Cardiac septum (tissue), 1 donor: Measurements from ENCODE around the gene NBAS. TPM values are rescaled to one million over a fixed set of nuclear protein-coding genes. Genes with fewer than 3 reads are reported as not detected.
A peak's percentile ranks its signal among the peaks of the same experiment; 100 is the strongest.

Source experiments
- DNase-seq: peaks from one replicate; pipeline ENCODE4 v3.0.0-alpha.2; 2020; ENCODE audit warnings: low spot score
- intact Hi-C: fragments of 100-400 bp; cut with DNase I; formaldehyde crosslinking; loops from one replicate; pipeline ENCODE4 v1.14.0; 2022
- total RNA-seq: library from RNA; stranded (reverse); fragmentation: NEBNext Ultra II Directional; extraction: Animal tissue kit (Norgen Biotek cat#: 25700); gene quantifications from one replicate; pipeline ENCODE4 v1.2.1, GENCODE V29; 2021
- donor health status: DM: no; HTN: no; CAD: no.

The NBAS gene
- total RNA-seq, 1 donor from 2014 or later = 38.9 TPM

DNA sequence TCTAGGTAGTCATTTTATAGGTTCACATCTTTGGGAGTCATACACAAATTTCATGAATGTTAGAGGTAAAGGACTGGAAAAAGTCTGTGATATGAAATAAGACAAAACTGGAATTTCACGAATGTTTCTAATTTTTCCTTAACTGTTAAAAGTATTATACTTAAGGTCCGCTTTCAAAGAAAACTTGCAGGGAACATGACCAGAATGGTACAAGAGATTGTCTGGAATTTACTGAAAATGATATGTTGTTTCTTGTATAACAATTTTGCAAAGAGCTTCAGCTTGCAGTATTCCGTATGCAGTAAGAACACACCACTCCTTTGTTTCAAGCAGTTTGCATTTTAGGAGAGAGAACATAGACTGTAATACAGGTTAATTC, 32.2 kb upstream of the NBAS start:
- intact Hi-C loops = no loop called here
- DNase-seq = no peak

DNA sequence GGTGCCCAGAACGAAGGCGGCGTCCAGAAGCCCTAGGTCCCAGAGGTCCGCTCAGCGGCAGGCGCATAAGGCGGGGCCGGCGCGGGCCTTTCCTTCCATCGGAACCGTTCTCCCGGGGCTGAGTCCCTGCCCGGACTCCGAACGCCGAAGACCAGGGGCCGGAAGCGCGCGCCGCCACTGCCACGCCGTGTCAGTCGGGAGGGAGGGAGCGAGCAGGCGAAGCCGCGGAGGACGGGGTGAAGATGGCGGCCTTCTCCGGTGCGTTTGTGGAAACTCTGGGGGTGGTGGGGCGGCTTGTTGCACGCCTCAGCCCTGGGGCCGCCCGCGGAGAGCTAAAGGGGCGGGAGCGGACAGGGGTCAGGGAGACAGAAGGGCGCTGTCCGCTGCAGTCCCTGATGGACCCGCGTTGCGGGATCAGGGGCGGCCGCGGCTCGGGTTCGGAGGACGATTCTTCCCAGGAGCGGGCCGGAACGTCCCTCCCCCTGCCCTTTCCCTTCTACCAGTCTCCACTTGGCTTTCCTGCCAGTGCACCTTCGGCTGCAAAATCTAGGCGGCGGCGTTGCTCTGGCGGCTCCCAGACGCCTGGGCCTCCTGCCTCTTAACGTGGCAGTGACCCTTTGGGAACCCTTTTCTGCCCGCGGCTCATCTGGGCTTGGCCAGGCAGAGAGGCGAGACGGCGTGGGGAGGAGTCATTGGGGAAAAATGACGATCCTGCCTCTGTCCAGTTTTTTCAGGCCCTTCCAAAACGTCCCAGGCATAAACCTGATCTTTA, 30.7 kb upstream of the NBAS start, which contains the start of gene DDX1:
DDX1 (plus strand) TSS at position 177 of the 772 bp plus-strand sequence; CDS start at position 243, 66 bp downstream.
- DNase-seq = peak; percentile 92
- intact Hi-C loops = loop anchor here (1.0 kb wide), 1 partner anchor 31 kb away; the partner anchor contains the start of gene NBAS

DNA sequence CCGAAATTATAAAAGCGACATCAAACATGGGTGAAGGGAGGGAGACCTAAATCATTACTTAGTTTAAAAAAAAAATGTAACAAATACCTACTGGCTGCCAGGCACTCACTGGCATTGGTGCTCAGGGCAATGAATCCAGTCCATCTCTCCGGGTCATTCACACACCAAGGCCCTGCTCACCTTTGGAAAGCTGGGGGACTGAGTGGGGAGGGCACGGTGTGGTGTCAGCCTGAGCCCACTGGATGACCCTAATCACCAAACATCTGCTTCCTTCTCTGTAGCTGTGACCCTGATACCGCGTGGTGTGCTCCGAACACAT, 30.2 kb upstream of the NBAS start:
- no peak for DNase-seq
- intact Hi-C loops = loop anchor here (1.0 kb wide), 1 partner anchor 30 kb away; the partner anchor contains the start of gene NBAS

DNA sequence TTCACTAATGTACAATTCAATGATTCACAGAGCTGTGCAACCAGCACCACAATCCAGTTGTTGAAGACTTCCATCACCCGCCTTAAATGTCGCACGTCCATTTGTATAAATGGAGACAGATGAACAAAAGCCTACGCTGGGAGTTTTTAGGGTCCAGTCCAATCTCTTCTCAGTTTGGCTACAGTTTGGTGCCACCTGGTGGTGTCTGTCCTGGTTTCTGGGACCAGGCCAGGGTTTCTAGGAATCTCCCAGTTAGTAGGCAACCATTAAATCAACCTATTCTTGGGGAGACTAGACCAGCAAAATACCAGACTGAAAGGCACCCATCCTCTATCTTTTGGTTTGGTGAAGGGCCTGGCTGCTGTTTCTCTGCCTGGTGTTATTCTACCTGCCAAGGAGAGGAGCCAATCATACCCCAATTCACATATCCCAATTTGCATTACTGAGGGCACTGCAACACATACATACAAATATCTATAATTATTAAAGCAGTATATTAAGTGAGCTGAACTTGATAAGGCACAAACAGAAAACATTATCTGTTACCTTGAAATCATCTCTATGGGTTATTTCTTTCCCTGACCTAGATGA, 27.3 kb upstream of the NBAS start:
- DNase-seq = no peak
- intact Hi-C loops = no loop called here

DNA sequence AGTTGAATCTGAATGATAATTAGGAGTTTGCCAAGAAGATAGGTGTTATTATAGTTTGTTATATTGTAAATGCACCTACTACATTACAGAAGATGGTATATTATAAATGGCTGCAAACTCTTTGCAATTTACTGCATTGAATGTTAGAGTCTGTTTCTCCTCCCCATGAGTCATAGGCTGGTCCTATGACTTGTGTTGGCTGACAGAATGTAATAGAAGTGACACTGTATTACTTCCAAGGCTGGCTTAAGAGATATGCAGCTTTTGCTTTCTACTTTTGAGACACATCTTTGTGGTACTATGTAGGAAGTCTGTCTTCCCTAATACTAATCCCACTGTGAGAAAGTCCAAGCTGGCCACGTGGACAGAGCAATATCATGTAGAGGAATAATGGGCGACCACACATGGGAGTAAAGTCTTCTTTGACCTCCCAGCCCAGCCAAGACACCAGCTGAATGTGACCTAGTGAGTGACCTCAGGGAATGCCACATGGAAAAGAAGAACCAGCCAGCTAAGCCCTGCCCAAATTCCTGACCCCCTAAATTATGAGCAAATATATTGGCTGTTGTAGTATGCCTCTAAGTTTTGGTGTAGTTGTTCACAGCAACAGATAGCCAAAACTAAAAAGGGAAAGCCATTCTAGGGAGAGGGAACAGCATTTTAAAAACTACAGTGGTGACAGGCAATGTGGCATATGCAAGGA, 23.8 kb upstream of the NBAS start:
- DNase-seq = no peak
- intact Hi-C loops = no loop called here

DNA sequence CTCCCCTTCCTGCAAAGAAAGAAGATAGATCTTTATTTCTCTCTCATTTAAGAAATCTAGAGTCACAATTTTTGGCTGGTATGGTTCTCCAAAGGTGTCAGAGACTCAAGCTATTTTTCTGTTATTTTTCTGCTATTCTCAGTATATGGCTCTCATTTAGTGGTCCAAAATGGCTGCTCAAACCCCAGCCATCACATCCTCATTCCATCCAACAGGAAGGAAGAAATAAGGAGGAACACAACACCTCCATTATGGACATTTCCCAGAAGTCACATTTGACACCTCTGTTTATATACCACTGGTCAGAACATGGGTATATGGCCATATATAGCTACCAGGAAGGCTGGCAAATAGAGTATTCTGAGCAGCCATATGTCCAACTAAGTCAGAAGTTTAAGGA, 23.2 kb upstream of the NBAS start:
- DNase-seq = no peak
- intact Hi-C loops = no loop called here

DNA sequence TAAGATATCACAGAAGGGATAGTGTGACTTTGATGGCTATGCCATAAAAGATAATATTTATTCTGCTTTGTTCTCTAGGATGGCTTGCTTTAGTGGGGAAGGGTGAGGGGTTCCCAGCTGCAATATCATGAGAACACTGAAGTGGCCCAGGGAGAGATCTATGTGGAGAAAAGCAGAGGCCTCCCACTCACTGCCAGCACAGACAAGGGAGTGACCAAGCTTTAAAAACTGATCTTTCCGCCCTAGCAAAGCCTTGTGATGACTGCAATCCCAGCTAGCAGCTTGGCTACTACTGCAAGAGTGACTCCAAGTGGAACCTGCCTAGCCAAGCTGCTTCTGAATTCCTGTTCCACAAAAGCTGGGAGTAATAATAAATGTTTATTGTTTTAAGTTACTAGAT, 22.7 kb upstream of the NBAS start:
- intact Hi-C loops = no loop called here
- no peak for DNase-seq

DNA sequence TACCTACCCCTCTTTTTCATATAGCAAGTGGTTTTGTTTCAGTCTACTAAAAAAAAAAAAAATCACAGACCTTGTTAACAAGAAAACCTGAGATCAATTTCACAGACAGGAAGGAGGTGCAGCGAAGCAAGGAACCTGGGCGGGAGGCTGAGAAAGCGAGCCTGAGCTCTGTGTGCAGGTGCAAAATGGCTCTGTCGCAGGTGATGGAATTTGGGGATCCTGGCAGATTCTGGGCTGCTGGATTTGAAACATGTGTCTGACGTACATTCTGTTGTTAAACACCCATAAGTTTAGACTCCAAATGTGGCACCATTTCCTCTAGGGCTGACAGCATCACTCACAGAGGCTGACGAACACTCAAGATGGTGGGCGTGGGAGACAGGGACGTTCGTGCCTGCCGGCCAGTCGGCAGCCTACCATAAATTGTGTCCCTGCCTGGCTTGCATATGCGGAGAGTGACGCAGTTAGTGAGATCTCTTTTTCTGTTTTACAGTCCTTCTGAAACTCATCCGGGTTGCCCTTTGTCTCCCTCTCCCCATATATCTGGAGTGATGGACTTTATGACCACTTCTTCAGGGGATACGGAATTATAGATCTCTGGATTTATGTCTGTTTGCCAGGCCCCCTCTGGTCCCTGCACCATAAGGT, 21.7 kb upstream of the NBAS start:
- DNase-seq = no peak
- intact Hi-C loops = no loop called here

DNA sequence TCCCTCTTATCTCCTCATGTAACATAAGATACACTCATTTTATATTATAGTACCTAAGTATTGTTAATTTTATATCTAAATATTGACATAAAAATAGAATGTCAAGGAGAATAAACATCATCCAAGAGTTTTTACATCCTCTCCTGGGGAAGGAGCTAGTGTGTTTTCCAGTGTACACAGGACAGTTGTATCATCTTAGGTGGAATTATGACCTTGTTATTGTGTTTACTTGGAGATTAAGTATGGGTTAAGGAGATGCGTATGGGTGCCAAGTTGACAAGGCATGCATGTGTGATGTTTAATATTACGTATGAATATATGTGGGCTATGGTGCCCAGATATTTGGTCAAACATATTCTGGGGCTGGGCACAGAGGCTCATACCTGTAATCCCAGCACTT, 19.3 kb upstream of the NBAS start:
- DNase-seq = no peak
- intact Hi-C loops = no loop called here

DNA sequence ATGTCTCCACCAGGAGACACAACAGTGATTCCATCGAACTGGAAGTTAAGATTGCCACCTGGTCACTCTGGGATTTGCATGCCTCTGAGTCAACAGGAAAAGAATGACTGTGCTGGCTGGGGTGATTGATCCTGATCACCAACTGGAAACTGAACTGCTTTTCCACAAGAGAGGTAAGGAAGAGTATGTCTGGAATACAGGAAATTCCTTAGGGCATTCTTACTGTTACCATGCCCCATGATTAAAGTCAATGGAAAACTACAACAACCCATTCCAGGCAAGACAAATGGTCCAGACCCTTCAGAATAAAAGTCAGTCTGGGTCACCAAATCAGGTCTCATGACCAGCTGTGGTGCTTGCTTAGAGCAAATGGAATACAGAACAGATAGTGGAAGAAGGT, 18.5 kb upstream of the NBAS start:
- no peak for DNase-seq

DNA sequence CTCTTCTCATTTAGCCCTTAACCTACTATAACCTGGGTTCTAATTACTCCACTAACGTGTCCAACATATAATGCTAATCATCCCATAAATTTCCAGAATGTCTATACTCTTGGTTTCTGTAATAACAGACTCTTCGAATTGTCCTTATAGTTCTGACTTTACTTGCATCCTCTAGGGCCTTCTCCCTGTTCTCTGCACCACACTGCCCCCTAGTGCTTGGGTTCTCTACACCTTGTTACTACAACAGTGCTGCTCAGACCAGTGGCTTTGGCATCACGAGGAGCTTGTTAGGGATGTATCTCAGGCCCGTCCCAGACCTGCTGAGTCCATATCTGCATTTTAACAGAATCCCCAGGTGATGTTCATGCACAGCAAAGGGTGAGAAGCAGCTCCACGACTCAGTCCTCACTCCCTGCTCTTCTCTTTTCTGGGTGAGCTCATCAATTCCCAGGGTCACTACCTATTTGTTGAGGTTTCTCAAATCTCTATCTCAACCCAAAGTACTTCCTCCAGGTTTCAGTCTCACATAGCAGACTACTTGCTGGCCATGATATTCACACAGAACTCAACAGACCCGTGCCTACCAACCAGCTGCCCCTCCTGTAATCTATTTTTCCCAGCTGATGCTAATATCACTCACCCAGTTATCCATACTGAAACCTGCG, 16.1 kb upstream of the NBAS start:
- intact Hi-C loops = no loop called here
- peak; percentile 88 for DNase-seq

More for the DNA sequence above, 18.5 kb upstream of the NBAS start:
- intact Hi-C loops = no loop called here

DNA sequence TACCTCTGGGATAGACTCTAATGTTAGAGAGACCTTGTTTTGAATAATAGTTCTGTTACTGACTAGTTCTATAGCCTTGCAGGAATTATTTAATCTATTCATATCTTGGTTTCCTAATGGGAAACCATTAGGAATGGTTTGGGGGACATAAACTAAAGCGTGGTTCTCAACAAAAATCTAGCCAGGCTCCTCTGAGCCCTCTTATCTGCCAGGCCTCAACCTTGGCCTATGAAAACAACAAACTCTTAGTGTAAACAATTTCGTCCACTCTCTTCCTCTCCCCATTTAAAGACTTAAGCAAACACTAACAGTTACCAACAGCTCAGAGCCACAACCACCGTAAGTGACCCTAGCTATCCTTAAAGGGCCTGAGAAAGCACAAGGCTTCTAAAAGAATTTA, 10.6 kb upstream of the NBAS start:
- no peak for DNase-seq
- intact Hi-C loops = no loop called here

DNA sequence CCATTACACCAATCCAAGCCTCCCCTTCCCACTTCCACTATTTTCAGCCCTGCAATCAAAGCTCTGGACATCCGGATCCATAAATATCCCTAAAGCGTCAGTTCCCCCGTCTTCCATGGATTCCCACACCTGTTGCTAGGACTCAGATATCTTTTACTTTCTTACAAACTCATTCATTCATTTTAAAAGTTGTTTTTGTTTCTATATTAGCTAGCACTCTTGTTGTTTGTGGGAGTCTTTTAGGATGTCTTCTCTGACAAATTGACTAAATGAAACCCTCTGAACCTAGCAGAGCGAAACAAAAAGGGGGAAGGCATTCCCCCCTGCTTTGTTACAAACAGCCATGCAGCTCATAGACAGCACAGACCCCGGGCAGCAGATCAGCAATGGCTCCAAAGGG, 9.0 kb upstream of the NBAS start:
- intact Hi-C loops = no loop called here
- DNase-seq = no peak

DNA sequence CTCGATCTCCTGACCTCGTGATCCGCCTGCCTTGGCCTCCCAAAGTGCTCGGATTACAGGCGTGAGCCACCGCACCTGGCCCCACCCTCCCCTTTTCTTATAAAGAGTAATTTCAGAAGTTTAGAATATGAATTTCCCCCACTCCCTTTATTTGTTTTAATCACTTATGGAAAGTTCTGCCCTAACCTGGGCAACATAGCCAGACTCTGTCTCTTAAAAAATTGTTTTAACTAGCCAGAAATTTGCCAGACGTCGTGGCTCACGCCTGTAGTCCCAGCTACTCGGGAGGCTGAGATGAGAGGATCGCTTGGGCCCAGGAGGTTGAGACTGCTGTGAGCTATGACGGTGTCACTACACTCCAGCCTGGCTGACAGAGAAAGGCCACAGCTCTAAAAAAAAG, 7.7 kb upstream of the NBAS start:
- DNase-seq = no peak
- intact Hi-C loops = no loop called here

DNA sequence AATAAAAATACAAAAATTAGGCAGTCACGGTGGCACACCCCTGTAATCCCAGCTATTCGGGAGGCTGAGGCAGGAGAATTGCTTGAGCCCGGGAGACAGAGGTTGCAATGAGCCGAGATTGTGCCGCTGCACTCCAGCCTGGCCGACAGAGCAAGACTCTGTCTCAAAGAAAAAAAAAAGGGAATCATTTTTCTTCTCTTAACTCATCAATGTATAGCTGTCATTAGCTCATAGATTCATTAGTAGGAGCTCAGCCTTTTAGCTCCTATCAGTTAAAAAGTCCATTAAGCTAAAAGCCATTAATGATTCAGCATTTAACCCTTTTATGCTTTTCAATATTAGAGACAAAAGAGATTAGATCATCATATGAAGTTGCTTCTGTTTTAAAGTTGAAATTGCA, 5.8 kb upstream of the NBAS start:
- intact Hi-C loops = no loop called here
- no peak for DNase-seq

DNA sequence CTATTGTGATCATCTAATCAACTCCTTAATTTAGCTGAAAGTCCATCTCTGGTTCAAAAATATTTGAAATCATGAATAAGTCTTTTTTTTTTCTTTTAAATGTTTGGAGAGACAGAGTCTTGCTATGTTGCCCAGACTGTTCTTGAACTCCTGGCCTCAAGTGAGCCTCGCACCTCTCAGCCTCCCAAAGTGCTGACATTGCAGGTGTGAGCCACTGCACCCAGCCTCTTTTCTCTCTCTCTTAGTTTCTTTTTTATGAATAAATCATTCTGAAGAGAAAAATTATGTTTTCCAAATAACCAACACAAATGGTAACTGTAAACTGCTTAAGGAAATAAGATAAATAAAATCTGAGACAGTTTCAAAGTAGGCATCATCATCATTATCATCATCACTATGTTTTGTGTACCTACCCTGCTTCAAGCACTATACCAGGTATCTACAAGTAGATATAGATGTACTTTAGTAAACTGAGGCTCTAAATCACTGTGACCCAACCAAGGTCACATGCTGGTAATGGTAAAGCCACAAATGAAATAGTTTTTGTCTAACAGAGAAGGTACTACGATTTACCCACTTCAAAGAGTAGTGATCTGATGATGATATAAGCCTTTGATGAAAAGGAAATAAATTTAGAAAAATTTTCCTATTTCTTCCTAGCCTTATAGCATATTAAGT, 5.0 kb upstream of the NBAS start:
- intact Hi-C loops = no loop called here
- DNase-seq = no peak

DNA sequence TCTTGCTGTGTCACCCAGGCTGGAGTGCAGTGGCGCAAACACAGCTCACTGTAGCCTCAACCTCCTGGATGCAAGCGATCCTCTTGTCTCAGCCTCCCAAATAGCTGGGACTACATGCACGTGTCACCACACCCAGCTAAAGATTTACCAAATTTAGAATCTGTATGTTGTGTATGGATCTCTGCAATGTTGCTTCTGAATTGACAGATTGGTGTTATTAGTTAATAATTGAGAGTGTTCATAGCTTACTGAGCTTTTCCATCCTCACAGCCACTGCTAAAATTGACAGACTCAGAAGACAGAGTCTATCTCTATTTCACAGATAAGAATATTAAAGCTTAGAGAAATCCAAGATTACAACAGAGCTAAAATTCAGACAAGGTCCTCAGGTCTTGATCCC, 4.3 kb upstream of the NBAS start:
- intact Hi-C loops = no loop called here
- DNase-seq = no peak

DNA sequence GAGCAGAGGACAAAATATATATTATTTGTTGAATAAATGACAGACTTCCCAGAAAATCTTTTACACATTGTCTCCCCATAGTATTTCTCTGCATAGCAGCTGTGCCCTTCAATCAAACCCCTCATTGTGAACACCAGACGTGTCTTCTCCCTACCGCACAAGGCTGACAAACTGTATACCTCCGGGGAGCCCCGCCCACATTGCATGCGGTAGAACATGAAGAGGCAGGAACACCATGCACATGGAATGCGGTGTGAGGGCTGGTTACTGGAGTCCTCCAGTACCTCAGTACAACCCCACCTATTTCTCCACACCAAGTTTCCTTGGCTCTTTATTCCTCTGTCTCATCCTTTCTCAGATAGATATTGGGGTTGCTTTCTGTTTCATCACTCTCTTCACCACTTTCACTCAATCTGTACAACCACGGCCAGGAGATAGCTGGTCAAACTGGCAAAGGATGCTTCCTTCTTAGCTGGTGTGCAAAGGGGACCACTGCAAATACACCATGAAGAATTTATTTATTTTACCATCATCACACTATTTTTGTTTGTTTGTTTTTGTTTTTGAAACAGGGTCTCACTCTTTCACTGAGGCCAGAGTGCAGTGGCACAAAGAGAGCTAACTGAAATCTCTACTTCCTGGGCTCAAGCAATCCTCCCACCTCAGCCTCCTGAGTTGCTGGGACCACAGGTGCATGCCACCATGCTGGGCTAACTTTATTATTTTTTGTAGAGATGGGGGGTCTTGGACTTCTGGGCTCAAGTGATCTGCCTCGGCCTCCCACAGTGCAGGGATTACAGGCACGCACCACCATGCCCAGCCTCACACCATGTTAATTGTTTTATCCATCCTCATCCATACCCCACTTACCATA, 2.3 kb upstream of the NBAS start:
- no peak for DNase-seq
- intact Hi-C loops = no loop called here
